ENCODE results near the gene UST.

The UST gene

DNA sequence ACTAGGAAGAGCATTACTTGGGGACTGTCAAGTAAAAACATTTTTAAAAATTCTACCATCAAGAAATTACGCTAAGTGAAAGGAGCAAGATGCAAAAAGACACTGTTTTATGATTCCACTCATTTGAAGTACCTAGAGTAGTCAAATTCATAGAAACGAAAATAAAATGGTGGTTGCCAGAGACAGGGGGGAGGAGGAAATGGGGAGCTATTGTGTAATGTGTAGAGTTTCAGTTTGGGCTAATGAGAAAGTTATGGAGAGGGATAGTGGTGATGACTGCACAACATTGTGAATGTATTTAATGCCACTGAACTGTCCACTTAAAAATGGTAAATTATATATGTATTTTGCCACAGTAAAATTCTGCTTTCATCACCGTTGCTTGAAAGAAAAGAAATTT, 83.8 kb downstream of the UST start:
- H3K79me2 ChIP-seq, result peaks cover 6% of the 10 kb centered on the region
- H3K4me1 ChIP-seq, result peaks cover 3% of the 10 kb centered on the region
- H3K27me3 ChIP-seq (ENCODE audit: control insufficient read depth, insufficient read depth, low read length), result no peaks in the 10 kb centered on the region
- no peak overlapping the region for H3K4me2 ChIP-seq (ENCODE audit: low read length)
- TF ChIP-seq, protein P1, sequence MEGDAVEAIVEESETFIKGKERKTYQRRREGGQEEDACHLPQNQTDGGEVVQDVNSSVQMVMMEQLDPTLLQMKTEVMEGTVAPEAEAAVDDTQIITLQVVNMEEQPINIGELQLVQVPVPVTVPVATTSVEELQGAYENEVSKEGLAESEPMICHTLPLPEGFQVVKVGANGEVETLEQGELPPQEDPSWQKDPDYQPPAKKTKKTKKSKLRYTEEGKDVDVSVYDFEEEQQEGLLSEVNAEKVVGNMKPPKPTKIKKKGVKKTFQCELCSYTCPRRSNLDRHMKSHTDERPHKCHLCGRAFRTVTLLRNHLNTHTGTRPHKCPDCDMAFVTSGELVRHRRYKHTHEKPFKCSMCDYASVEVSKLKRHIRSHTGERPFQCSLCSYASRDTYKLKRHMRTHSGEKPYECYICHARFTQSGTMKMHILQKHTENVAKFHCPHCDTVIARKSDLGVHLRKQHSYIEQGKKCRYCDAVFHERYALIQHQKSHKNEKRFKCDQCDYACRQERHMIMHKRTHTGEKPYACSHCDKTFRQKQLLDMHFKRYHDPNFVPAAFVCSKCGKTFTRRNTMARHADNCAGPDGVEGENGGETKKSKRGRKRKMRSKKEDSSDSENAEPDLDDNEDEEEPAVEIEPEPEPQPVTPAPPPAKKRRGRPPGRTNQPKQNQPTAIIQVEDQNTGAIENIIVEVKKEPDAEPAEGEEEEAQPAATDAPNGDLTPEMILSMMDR (IDR thresholded peaks at IDR 0.05), result no peak
- no peak overlapping the region for H3K9ac ChIP-seq
- H2AFZ ChIP-seq, result no peak overlapping the region
- H3K9me3 ChIP-seq (ENCODE audit: control insufficient read depth, low read length), result no peaks in the 10 kb centered on the region
- H3K27ac ChIP-seq, result no peak overlapping the region
- no peaks in the 10 kb centered on the region for H3K36me3 ChIP-seq (ENCODE audit: control insufficient read depth, insufficient read depth, low read length)
- H3K4me3 ChIP-seq (ENCODE audit: low read depth, low read length), result no peak overlapping the region

DNA sequence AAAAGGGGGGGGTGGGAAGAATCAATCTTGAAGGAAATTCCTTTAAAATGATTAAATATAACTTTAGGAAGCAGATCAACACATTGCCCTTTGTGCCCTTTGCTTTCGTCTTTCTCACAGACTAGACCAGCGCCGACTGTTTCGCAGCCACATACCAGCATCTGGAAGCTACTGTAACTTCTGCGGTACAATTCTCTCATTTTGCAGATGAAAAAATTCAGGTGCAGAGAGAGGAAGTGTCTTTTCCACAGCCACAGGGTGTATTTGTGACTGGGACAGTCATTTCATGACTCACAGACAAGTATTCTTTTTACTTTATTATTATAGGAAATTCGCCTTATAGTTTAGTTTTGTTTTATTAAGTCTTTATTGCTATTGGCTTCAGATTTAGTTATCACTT, 84.2 kb downstream of the UST start:
- H3K27me3 ChIP-seq (ENCODE audit: control insufficient read depth, insufficient read depth, low read length), result no peaks in the 10 kb centered on the region
- no peak overlapping the region for H2AFZ ChIP-seq
- peaks cover 3% of the 10 kb centered on the region for H3K4me1 ChIP-seq
- H3K9ac ChIP-seq, result no peak overlapping the region
- H3K4me3 ChIP-seq (ENCODE audit: low read depth, low read length), result no peak overlapping the region
- peaks cover 2% of the 10 kb centered on the region for H3K79me2 ChIP-seq
- TF ChIP-seq, protein P1 (IDR thresholded peaks at IDR 0.05), result no peak
- H3K4me2 ChIP-seq (ENCODE audit: low read length), result no peak overlapping the region
- no peak overlapping the region for H3K27ac ChIP-seq
- H3K36me3 ChIP-seq (ENCODE audit: control insufficient read depth, insufficient read depth, low read length), result no peaks in the 10 kb centered on the region
- no peaks in the 10 kb centered on the region for H3K9me3 ChIP-seq (ENCODE audit: control insufficient read depth, low read length)

DNA sequence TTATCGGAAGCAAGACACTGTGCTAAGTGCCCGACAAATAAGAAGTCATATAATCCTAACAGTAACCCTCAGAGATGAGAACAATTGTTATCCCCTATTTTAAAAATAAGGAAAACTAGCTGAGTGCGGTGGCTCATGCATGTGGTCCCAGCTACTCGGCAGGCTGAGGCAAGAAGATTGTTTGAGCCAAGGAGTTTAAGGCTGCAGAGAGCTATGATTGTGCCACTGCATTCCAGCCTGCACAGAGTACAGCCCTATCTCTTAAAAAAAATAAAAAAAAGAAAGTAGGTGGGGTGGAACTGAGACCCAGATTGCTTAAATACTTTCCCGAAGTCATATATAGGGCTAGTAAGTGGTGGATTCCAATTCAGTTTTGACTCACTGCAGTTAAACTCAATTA, 84.7 kb downstream of the UST start:
- no peak overlapping the region for H2AFZ ChIP-seq
- peaks cover 2% of the 10 kb centered on the region for H3K79me2 ChIP-seq
- H3K4me3 ChIP-seq (ENCODE audit: low read depth, low read length), result no peak overlapping the region
- H3K4me2 ChIP-seq (ENCODE audit: low read length), result no peak overlapping the region
- H3K36me3 ChIP-seq (ENCODE audit: control insufficient read depth, insufficient read depth, low read length), result no peaks in the 10 kb centered on the region
- TF ChIP-seq, protein P1 (IDR thresholded peaks at IDR 0.05), result no peak
- H3K27ac ChIP-seq, result no peak overlapping the region
- no peaks in the 10 kb centered on the region for H3K9me3 ChIP-seq (ENCODE audit: control insufficient read depth, low read length)
- H3K27me3 ChIP-seq (ENCODE audit: control insufficient read depth, insufficient read depth, low read length), result no peaks in the 10 kb centered on the region
- peaks cover 3% of the 10 kb centered on the region for H3K4me1 ChIP-seq
- no peak overlapping the region for H3K9ac ChIP-seq

DNA sequence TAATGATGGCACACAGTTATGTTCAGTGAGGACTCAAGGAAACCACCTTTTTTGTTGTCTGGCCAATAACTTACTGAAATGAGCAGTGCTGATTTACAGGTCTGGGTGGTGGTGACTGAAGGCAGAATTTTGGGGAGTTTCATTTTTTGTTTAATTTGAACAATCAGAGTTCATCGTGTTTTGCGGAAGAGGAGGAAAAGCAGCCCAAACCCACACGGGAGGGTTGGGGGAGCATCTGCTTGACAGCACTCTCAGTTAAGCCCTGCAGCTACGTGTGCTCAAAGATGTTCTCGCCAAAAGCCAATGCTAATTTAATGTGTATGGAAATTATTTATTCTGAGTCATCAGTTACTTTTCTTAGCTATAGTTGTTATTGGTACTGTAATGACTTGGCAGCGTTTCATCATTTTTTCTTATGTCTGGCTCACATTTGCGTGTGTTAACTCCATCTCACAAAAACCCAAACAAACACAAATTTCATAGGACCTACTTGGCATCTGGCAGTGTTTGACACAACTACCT, 89.2 kb downstream of the UST start:
- Histone ChIP-seq H3K27me3 (ENCODE audit: control insufficient read depth, insufficient read depth, low read length) (no peaks in the 10 kb centered on the region), H3K79me2 (peaks cover 2% of the 10 kb centered on the region), H3K27ac (no peak overlapping the region), H3K9ac (no peak overlapping the region), H3K4me2 (ENCODE audit: low read length) (no peak overlapping the region), H3K4me3 (ENCODE audit: low read depth, low read length) (no peak overlapping the region), H2AFZ (no peak overlapping the region), H3K4me1 (peaks cover 2% of the 10 kb centered on the region), H3K36me3 (ENCODE audit: control insufficient read depth, insufficient read depth, low read length) (no peaks in the 10 kb centered on the region), H3K9me3 (ENCODE audit: control insufficient read depth, low read length) (no peaks in the 10 kb centered on the region)
- TF ChIP-seq, protein P1 (IDR thresholded peaks at IDR 0.05), result no peak

DNA sequence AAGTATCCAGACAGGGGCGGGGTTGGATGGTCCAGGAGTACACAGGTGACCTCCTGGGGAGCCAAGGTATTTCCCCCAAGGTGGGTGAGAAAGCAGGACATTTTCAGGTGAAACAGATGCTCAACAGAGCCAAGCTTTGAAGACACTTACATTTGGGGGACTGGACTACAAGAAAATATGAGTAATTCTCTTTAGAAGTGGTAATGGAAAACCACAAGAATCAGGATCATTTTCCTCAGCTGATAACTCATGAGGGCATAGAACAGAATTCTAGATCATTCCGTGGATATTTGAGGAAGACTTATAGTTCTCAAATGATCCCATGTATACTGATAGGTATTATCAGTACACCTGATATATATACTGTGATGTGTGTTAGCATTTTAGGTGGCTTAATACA, 89.9 kb downstream of the UST start:
- H3K9ac ChIP-seq, result no peak overlapping the region
- H2AFZ ChIP-seq, result no peak overlapping the region
- peaks cover 2% of the 10 kb centered on the region for H3K79me2 ChIP-seq
- H3K27ac ChIP-seq, result no peak overlapping the region
- no peaks in the 10 kb centered on the region for H3K36me3 ChIP-seq (ENCODE audit: control insufficient read depth, insufficient read depth, low read length)
- no peaks in the 10 kb centered on the region for H3K9me3 ChIP-seq (ENCODE audit: control insufficient read depth, low read length)
- H3K27me3 ChIP-seq (ENCODE audit: control insufficient read depth, insufficient read depth, low read length), result no peaks in the 10 kb centered on the region
- TF ChIP-seq, protein P1 (IDR thresholded peaks at IDR 0.05), result no peak
- H3K4me3 ChIP-seq (ENCODE audit: low read depth, low read length), result no peak overlapping the region
- H3K4me2 ChIP-seq (ENCODE audit: low read length), result no peak overlapping the region
- H3K4me1 ChIP-seq, result peaks cover 2% of the 10 kb centered on the region

All from parathyroid adenoma (tissue), 2 donors.